ENCODE measurements around the gene CTIF.

DNA sequence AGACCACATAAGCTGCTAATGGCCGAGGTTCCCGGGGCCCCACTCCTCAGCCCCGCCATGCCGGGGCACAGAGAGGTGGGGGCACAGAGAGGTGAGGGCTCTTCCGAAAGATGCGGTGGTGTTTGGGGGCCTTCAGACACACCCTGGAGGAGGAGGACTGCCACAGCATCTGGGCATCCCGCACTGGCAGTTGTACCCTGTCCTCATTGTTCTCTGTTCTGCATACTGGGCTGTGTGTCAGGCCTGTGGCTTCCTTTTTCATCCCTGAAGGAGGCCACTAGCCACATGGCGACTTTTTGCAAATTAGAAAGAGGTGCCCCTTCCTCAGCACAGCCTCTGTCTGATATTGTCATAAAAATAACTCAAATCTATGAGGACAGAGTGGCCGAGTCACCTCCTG, 150.1 kb downstream of the CTIF start:
- TF ChIP-seq CTCF (conservative IDR thresholded peaks at IDR 0.05; ENCODE audit: low read length) (no peak), EZH2phosphoT487 (IDR thresholded peaks at IDR 0.05; ENCODE audit: borderline replicate concordance, low read depth, low read length) (no peak)

Data from OCI-LY7 (cell line).